HepG2 (cell line): ENCODE data around the gene OPALIN. TPM values are rescaled to one million over a fixed set of nuclear protein-coding genes. Genes with fewer than 3 reads are reported as not detected.

Experiments
- ATAC-seq: fragments of 200-7000 bp; cut with Tn5 transposase; 3 replicates; pipeline ENCODE4 v1.9.1; 2020; ENCODE audit warnings: mild to moderate bottlenecking, moderate library complexity
- BruUV-seq: library from RNA; stranded (reverse); fragments of 400-500 nt; replicated peaks from 2 replicates; lab custom pipeline; 2021; lab: Mats Ljungman, UMichigan
- CTCF ChIA-PET: fragments of 300-600 bp; formaldehyde crosslinking; extraction: SDS; loops from one replicate; lab custom pipeline; 2021; ENCODE audit warnings: low total read pairs, inconsistent platforms, low intra/inter-chr PET ratio; lab: Yijun Ruan, JAX
- POLR2A ChIA-PET: fragments of 350-600 bp; sonication (Branson Sonifier 250); formaldehyde crosslinking; loops from one replicate; lab custom pipeline; 2020; ENCODE audit warnings: antibody characterized with exemption, inconsistent platforms; lab: Yijun Ruan, JAX
- DNase-seq: peaks from one replicate; pipeline ENCODE4 v3.0.0-alpha.2; 2015; ENCODE audit warnings: low spot score
- FAIRE-seq: peaks from 3 replicates; lab custom pipeline; 2011; peaks lifted over from hg19 to GRCh38; lab: Jason Lieb, UNC
- H2AFZ ChIP-seq: one replicate; pipeline ENCODE4 v1.6.1; 2011; ENCODE audit warnings: low read length, inconsistent platforms
- H3K27ac ChIP-seq: fragments of 300-600 bp; 3 replicates; pipeline ENCODE4 v1.8.0; 2011; ENCODE audit warnings: mixed run types, mild to moderate bottlenecking, mixed read lengths, low read length, inconsistent platforms; ENCODE audit not compliant: insufficient read depth; ENCODE audit errors: extremely low read length
- H3K27me3 ChIP-seq, 2 experiments: fragments of 200-600 bp in 1 of 2; 2 replicates in 1 of 2; 3 replicates in 1 of 2; pipeline versions ENCODE4 v1.6.0 to v1.8.0; 2011; ENCODE audit warnings: low read length in 2 of 2, mild to moderate bottlenecking in 2 of 2, moderate library complexity in 2 of 2, inconsistent platforms in 1 of 2; ENCODE audit not compliant: insufficient read depth in 2 of 2, control insufficient read depth in 1 of 2
- H3K36me3 ChIP-seq, 2 experiments: fragments of 200-600 bp in 1 of 2; replicated peaks in 1 of 2; 2 replicates in 1 of 2; 3 replicates in 1 of 2; pipeline versions ENCODE4 v1.5.1 to v1.8.0; 2011; ENCODE audit warnings: low read length in 2 of 2, inconsistent platforms in 1 of 2; ENCODE audit not compliant: insufficient read depth in 2 of 2, control insufficient read depth in 1 of 2
- H3K4me1 ChIP-seq: 2 replicates; pipeline ENCODE4 v1.5.1; 2012; ENCODE audit warnings: low read length, inconsistent platforms; ENCODE audit not compliant: insufficient read depth
- H3K4me2 ChIP-seq: 2 replicates; pipeline ENCODE4 v1.6.0; 2011; ENCODE audit warnings: low read depth, low read length, inconsistent platforms
- H3K4me3 ChIP-seq, 3 experiments: fragments of 200-600 bp in 1 of 3; sonication (generic), shearing (Covaris generic) in 1 of 3; replicated peaks in 1 of 3; 2 replicates each; pipeline ENCODE4 v1.5.1; 2011 to 2016; ENCODE audit warnings: low read length in 3 of 3, inconsistent platforms in 2 of 3, low read depth in 2 of 3, mild to moderate bottlenecking in 2 of 3, control low read depth in 1 of 3, mixed read lengths in 1 of 3; ENCODE audit not compliant: insufficient read depth in 1 of 3
- H3K79me2 ChIP-seq: one replicate; pipeline ENCODE4 v1.6.1; 2011; ENCODE audit warnings: low read length, inconsistent platforms; ENCODE audit not compliant: insufficient read depth
- H3K9ac ChIP-seq: 2 replicates; pipeline ENCODE4 v1.6.0; 2011; ENCODE audit warnings: mild to moderate bottlenecking, low read depth, low read length, inconsistent platforms; ENCODE audit not compliant: insufficient read depth
- H3K9me3 ChIP-seq: 2 replicates; pipeline ENCODE4 v1.5.1; 2012; ENCODE audit warnings: mild to moderate bottlenecking, low read length
- H4K20me1 ChIP-seq: 2 replicates; pipeline ENCODE4 v1.6.0; 2011; ENCODE audit warnings: inconsistent platforms, mild to moderate bottlenecking, low read length, moderate library complexity; ENCODE audit not compliant: insufficient read depth
- CREB1 ChIP-seq, 2 experiments: fragments of 450-650 bp in 1 of 2; IDR thresholded peaks; 2 replicates each; pipeline ENCODE4 v1.6.1; 2016 to 2017; ENCODE audit warnings: control low read depth in 1 of 2, mild to moderate bottlenecking in 1 of 2, missing compliant biosample characterization in 1 of 2, missing genetic modification characterization in 1 of 2
- ELF3 ChIP-seq: IDR thresholded peaks from 2 replicates; pipeline ENCODE4 v1.6.1; 2016; ENCODE audit warnings: missing genetic modification reagents, missing compliant biosample characterization
- KLF6 ChIP-seq: IDR thresholded peaks from 2 replicates; pipeline ENCODE4 v1.8.0; 2016; ENCODE audit warnings: missing biosample characterization, missing genetic modification reagents
- MBD4 ChIP-seq: IDR thresholded peaks from 2 replicates; pipeline ENCODE4 v1.6.1; 2012; ENCODE audit warnings: low read length, inconsistent platforms, borderline replicate concordance
- NFYC ChIP-seq: IDR thresholded peaks from 2 replicates; pipeline ENCODE4 v1.6.1; 2016; ENCODE audit warnings: missing genetic modification reagents, missing compliant biosample characterization
- POLR2AphosphoS5 ChIP-seq: IDR thresholded peaks from 2 replicates; pipeline ENCODE4 v1.6.1; 2012; ENCODE audit warnings: low read depth, low read length
- SETDB1 ChIP-seq: sonication (generic); formaldehyde crosslinking; IDR thresholded peaks from 2 replicates; pipeline ENCODE4 v1.5.1; 2020; ENCODE audit warnings: missing genetic modification reagents, mild to moderate bottlenecking, borderline replicate concordance
- TBL1XR1 ChIP-seq: fragments of 150-350 bp; IDR thresholded peaks from 2 replicates; pipeline ENCODE4 v1.6.1; 2014; ENCODE audit warnings: borderline replicate concordance, low read length; ENCODE audit not compliant: partially characterized antibody
- TCF7 ChIP-seq: sonication (generic); IDR thresholded peaks from 2 replicates; pipeline ENCODE4 v1.6.1; 2016; ENCODE audit warnings: antibody characterized with exemption, low read depth
- ZNF235 ChIP-seq: sonication (generic); formaldehyde crosslinking; IDR thresholded peaks from 2 replicates; pipeline ENCODE4 v1.8.1; 2023; ENCODE audit warnings: mild to moderate bottlenecking, missing genetic modification reagents, borderline replicate concordance
- ZNF326 ChIP-seq: sonication (generic); formaldehyde crosslinking; IDR thresholded peaks from 2 replicates; pipeline ENCODE4 v1.4.0; 2020; ENCODE audit warnings: missing genetic modification reagents, borderline replicate concordance
- ZNF34 ChIP-seq: sonication (generic); formaldehyde crosslinking; IDR thresholded peaks from 2 replicates; pipeline ENCODE4 v1.4.0; 2020; ENCODE audit warnings: mild to moderate bottlenecking, missing genetic modification reagents, borderline replicate concordance
- ZNF572 ChIP-seq: sonication (generic); formaldehyde crosslinking; IDR thresholded peaks from 2 replicates; pipeline ENCODE4 v1.5.1; 2020; ENCODE audit warnings: mild to moderate bottlenecking, missing genetic modification reagents
- ZNF670 ChIP-seq: sonication (generic); formaldehyde crosslinking; IDR thresholded peaks from 2 replicates; pipeline ENCODE4 v1.8.0; 2022; ENCODE audit warnings: mild to moderate bottlenecking, missing genetic modification reagents, borderline replicate concordance
- WGBS: methylation state at CpG from one replicate; pipeline ENCODE4 v1.1.6; 2017; ENCODE audit warnings: low lambda C conversion rate; 5-methylcytosine and 5-hydroxymethylcytosine counted together
- in situ Hi-C: cut with HindIII; loops from 2 replicates; pipeline ENCODE4 v1.10.0; 2017; ENCODE audit warnings: low pct_unique_long_range_greater_than_20kb; ENCODE audit not compliant: extremely low pct_ligation_motif_present
- intact Hi-C: fragments of 100-400 bp; cut with micrococcal nuclease; formaldehyde crosslinking; loops from one replicate; pipeline ENCODE4 v1.10.0; 2022; ENCODE audit not compliant: unreplicated experiment
- polyA plus RNA-seq, 8 experiments: library from polyadenylated mRNA; depleted of rRNA in 3 of 8; stranded (reverse) in 7 of 8; unstranded in 1 of 8; fragments of >200 nt; fragmentation: Illumina TruSeq in 4 of 8; extraction: Trizol in 4 of 8; gene quantifications; 2 replicates each; pipeline versions ENCODE4 v1.2.1 to v1.2.3, GENCODE V29; 2011 to 2016; ENCODE audit warnings: low read depth in 4 of 8, missing spikeins in 1 of 8, mixed read lengths in 1 of 8; ENCODE audit not compliant: insufficient read depth in 1 of 8
- total RNA-seq, 5 experiments: library from RNA; depleted of rRNA; stranded (reverse); fragments of >200 nt; fragmentation: Illumina TruSeq; extraction: Trizol; gene quantifications; 2 replicates each; pipeline ENCODE4 v1.2.3, GENCODE V29; 2016; ENCODE audit warnings: low read depth in 1 of 5
- TF ChIP-seq, protein P1 (sequence below): sonication (generic); formaldehyde crosslinking; IDR thresholded peaks from 2 replicates; pipeline ENCODE4 v1.5.0; 2020; ENCODE audit warnings: mild to moderate bottlenecking, missing genetic modification reagents, moderate library complexity
- TF ChIP-seq, protein P2 (sequence below): sonication (generic); formaldehyde crosslinking; IDR thresholded peaks from 2 replicates; pipeline ENCODE4 v1.4.0; 2020; ENCODE audit warnings: missing genetic modification reagents, borderline replicate concordance

The OPALIN gene
- total and polyA plus RNA-seq, 2 of the 13 experiments (the other 11 are each of a cell fraction or from before 2014, with no cell fraction given), result not detected

DNA sequence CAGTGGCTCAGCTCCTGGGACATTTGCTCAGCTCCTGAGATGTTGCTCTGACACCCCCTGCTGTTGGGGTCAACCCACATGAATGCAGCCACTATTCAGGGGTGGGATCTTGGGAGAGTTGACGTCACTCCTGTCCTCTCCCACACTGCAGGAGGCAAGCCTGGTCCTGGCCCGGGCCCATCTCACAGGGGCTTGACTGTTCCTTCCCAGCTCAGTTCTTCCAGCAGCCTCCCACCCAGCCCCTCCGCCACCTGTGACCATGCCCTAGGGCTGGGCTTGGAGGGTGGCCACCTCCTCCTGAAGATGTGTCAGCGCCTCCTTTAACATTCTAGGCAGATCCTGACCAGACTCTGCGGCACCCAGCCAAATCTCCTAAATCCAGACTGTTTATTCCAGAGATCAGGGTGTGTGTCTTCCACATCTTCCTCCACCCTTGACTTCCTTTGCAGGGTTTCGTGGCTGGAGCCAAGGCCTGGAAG, 19.1 kb upstream of the OPALIN start:
- H3K9ac ChIP-seq, result no peak overlapping the region
- DNase-seq (peak; percentile 12), ATAC-seq (no peak), FAIRE-seq (no peak)
- BruUV-seq, result no TSS peak
- no peaks in the 10 kb centered on the region for H4K20me1 ChIP-seq
- no peaks in the 10 kb centered on the region for H3K79me2 ChIP-seq
- H3K4me2 ChIP-seq, result no peak overlapping the region
- intact Hi-C loops (loop anchor here (5.0 kb wide), 1 partner anchor 134 kb away; the partner anchor contains the start of gene TLL2), in situ Hi-C loops (no loop called here)
- H3K27me3 ChIP-seq, result peaks cover 0 to 22% of the 10 kb centered on the region in 2 experiments; a peak in 2 of 5 replicates
- no peak overlapping the region for H2AFZ ChIP-seq
- no peak overlapping the region for H3K27ac ChIP-seq
- peaks cover 11% of the 10 kb centered on the region for H3K4me1 ChIP-seq
- H3K36me3 ChIP-seq, result no peaks in the 10 kb centered on the region
- no peak overlapping the region for H3K4me3 ChIP-seq
- TF ChIP-seq, protein P1, sequence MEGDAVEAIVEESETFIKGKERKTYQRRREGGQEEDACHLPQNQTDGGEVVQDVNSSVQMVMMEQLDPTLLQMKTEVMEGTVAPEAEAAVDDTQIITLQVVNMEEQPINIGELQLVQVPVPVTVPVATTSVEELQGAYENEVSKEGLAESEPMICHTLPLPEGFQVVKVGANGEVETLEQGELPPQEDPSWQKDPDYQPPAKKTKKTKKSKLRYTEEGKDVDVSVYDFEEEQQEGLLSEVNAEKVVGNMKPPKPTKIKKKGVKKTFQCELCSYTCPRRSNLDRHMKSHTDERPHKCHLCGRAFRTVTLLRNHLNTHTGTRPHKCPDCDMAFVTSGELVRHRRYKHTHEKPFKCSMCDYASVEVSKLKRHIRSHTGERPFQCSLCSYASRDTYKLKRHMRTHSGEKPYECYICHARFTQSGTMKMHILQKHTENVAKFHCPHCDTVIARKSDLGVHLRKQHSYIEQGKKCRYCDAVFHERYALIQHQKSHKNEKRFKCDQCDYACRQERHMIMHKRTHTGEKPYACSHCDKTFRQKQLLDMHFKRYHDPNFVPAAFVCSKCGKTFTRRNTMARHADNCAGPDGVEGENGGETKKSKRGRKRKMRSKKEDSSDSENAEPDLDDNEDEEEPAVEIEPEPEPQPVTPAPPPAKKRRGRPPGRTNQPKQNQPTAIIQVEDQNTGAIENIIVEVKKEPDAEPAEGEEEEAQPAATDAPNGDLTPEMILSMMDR, result peak; percentile 14; the same call in 1 of the 2 replicates
- TF ChIP-seq CREB1 (IDR thresholded peaks at IDR 0.05) (0 out of 2 replicates have a peak, but pooled peaks have one; percentile 28), CREB1 (CRISPR knock-in tag; IDR thresholded peaks at IDR 0.05) (no peak), MBD4 (no peak)
- WGBS, result 69% methylated on average over 3 of the region's 6 CpGs
- no peaks in the 10 kb centered on the region for H3K9me3 ChIP-seq
- POLR2A ChIA-PET, result no interaction called here
- CTCF ChIA-PET, result no interaction called here

DNA sequence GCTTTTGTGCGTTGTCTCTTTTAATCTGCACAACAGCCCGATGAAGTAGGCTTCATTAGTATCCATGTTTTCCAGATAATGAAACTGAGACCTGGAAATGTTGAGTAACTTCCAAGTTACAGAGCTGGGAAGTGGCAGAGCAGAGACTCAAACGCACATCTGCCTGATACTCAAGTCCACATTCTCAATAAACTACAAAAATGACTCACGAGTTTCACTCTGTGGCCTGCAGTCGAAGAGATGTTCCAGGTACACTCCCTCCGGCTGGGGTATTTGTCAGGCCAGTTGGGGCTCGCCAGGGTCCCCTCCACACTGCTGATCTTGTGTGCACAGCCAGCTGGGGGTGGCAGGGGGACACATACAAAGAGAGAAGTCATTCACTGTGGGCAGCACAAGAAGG, 17.7 kb upstream of the OPALIN start:
- Histone ChIP-seq H3K27ac (no peak overlapping the region), H3K36me3 (no peaks in the 10 kb centered on the region), H3K4me2 (no peak overlapping the region), H3K4me1 (peaks cover 11% of the 10 kb centered on the region), H2AFZ (no peak overlapping the region), H3K9ac (no peak overlapping the region), H3K4me3 (no peak overlapping the region), H3K79me2 (no peaks in the 10 kb centered on the region), H4K20me1 (no peaks in the 10 kb centered on the region), H3K27me3 (peaks cover 2 to 20% of the 10 kb centered on the region in 2 experiments; a peak in 2 of 5 replicates), H3K9me3 (no peaks in the 10 kb centered on the region)
- DNase-seq, result no peak
- WGBS, result 26% methylated on average over 7 of the region's 7 CpGs
- TF ChIP-seq ELF3 (no peak), ZNF235 (CRISPR knock-in tag) (no peak), ZNF572 (CRISPR knock-in tag) (no peak), ZNF34 (CRISPR knock-in tag) (no peak), ZNF326 (no peak), NFYC (CRISPR knock-in tag) (no peak), KLF6 (CRISPR knock-in tag) (no peak), SETDB1 (no peak), POLR2AphosphoS5 (no peak), TCF7 (no peak), TBL1XR1 (no peak), ZNF670 (no peak)
- TF ChIP-seq, protein P2, sequence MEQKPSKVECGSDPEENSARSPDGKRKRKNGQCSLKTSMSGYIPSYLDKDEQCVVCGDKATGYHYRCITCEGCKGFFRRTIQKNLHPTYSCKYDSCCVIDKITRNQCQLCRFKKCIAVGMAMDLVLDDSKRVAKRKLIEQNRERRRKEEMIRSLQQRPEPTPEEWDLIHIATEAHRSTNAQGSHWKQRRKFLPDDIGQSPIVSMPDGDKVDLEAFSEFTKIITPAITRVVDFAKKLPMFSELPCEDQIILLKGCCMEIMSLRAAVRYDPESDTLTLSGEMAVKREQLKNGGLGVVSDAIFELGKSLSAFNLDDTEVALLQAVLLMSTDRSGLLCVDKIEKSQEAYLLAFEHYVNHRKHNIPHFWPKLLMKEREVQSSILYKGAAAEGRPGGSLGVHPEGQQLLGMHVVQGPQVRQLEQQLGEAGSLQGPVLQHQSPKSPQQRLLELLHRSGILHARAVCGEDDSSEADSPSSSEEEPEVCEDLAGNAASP (CRISPR knock-in tag), result no peak
- CTCF ChIA-PET, result no interaction called here
- no TSS peak for BruUV-seq
- intact Hi-C loops (loop anchor here (5.0 kb wide), 1 partner anchor 136 kb away; the partner anchor contains the start of gene TLL2), in situ Hi-C loops (no loop called here)
- ATAC-seq, result no peak
- FAIRE-seq, result no peak
- POLR2A ChIA-PET, result no interaction called here
